H9 (cell line): ENCODE measurements around the gene ZSWIM1. TPM values are rescaled to one million over a fixed set of nuclear protein-coding genes. Genes with fewer than 3 reads are reported as not detected.

Source experiments
- DNase-seq: peaks from one replicate; pipeline ENCODE4 v3.0.0-alpha.2; 2017
- H2AFZ ChIP-seq: one replicate; pipeline ENCODE4 v1.6.1; 2013; ENCODE audit warnings: mild to moderate bottlenecking, low read length, control low read depth, moderate library complexity
- H2AK5ac ChIP-seq: 2 replicates; pipeline ENCODE4 v1.6.1; 2013; ENCODE audit warnings: low read length, control low read depth, mixed read lengths; ENCODE audit not compliant: insufficient read length
- H2BK120ac ChIP-seq: one replicate; pipeline ENCODE4 v1.6.1; 2013; ENCODE audit warnings: low read depth, mild to moderate bottlenecking, low read length, control low read depth, inconsistent platforms; ENCODE audit not compliant: poor library complexity, severe bottlenecking
- H2BK12ac ChIP-seq: 2 replicates; pipeline ENCODE4 v1.6.1; 2013; ENCODE audit warnings: low read length, control low read depth, mixed read lengths, low read depth; ENCODE audit not compliant: insufficient read length
- H2BK15ac ChIP-seq: 2 replicates; pipeline ENCODE4 v1.6.1; 2013; ENCODE audit warnings: low read depth, low read length, control low read depth
- H2BK20ac ChIP-seq: one replicate; pipeline ENCODE4 v1.6.1; 2013; ENCODE audit warnings: low read depth, mild to moderate bottlenecking, low read length, control low read depth, inconsistent platforms; ENCODE audit not compliant: poor library complexity, severe bottlenecking
- H2BK5ac ChIP-seq: 2 replicates; pipeline ENCODE4 v1.6.1; 2013; ENCODE audit warnings: low read length, control low read depth, mixed read lengths; ENCODE audit not compliant: insufficient read length
- H3K14ac ChIP-seq: 2 replicates; pipeline ENCODE4 v1.6.1; 2013; ENCODE audit warnings: low read length, control low read depth; ENCODE audit not compliant: insufficient read depth
- H3K18ac ChIP-seq: 2 replicates; pipeline ENCODE4 v1.6.1; 2013; ENCODE audit warnings: low read depth, mild to moderate bottlenecking, mixed read lengths, low read length, control low read depth; ENCODE audit not compliant: insufficient read length
- H3K23ac ChIP-seq: 2 replicates; pipeline ENCODE4 v1.6.1; 2013; ENCODE audit warnings: low read length, control low read depth, mixed read lengths, low read depth; ENCODE audit not compliant: insufficient read length
- H3K23me2 ChIP-seq: 2 replicates; pipeline ENCODE4 v1.6.1; 2013; ENCODE audit warnings: low read depth, mild to moderate bottlenecking, mixed read lengths, low read length, control low read depth; ENCODE audit not compliant: insufficient read length, poor library complexity, severe bottlenecking
- H3K27ac ChIP-seq: 2 replicates; pipeline ENCODE4 v1.5.1; 2013; ENCODE audit warnings: low read length, control low read depth, mixed read lengths, low read depth; ENCODE audit not compliant: insufficient read length
- H3K27me3 ChIP-seq: 2 replicates; pipeline ENCODE4 v1.6.1; 2013; ENCODE audit warnings: low read length, control low read depth, inconsistent platforms; ENCODE audit not compliant: insufficient read depth
- H3K4ac ChIP-seq: 2 replicates; pipeline ENCODE4 v1.6.1; 2013; ENCODE audit warnings: low read depth, mild to moderate bottlenecking, control low read depth, inconsistent platforms, low read length, moderate library complexity
- H3K4me1 ChIP-seq: 2 replicates; pipeline ENCODE4 v1.6.1; 2013; ENCODE audit warnings: low read length, control low read depth, inconsistent platforms; ENCODE audit not compliant: insufficient read depth
- H3K4me2 ChIP-seq: 2 replicates; pipeline ENCODE4 v1.6.1; 2013; ENCODE audit warnings: low read length, control low read depth, mixed read lengths; ENCODE audit not compliant: insufficient read length, insufficient read depth
- H3K56ac ChIP-seq: 2 replicates; pipeline ENCODE4 v1.6.1; 2013; ENCODE audit warnings: low read depth, mild to moderate bottlenecking, mixed read lengths, low read length, control low read depth; ENCODE audit not compliant: insufficient read length
- H3K79me1 ChIP-seq: 2 replicates; pipeline ENCODE4 v1.6.1; 2013; ENCODE audit warnings: low read depth, mild to moderate bottlenecking, moderate library complexity, low read length, control low read depth, inconsistent platforms; ENCODE audit not compliant: insufficient read depth, poor library complexity, severe bottlenecking
- H3K79me2 ChIP-seq: 2 replicates; pipeline ENCODE4 v1.6.1; 2013; ENCODE audit warnings: low read length, control low read depth, inconsistent platforms; ENCODE audit not compliant: insufficient read depth
- H3K9ac ChIP-seq: 2 replicates; pipeline ENCODE4 v1.6.1; 2013; ENCODE audit warnings: low read length, control low read depth, mixed read lengths; ENCODE audit not compliant: insufficient read length; ENCODE audit errors: extremely low read depth
- H3K9me3 ChIP-seq: one replicate; pipeline ENCODE4 v1.6.1; 2013; ENCODE audit warnings: low read depth, low read length, inconsistent platforms; ENCODE audit not compliant: control insufficient read depth
- H3T11ph ChIP-seq: one replicate; pipeline ENCODE4 v1.6.1; 2013; ENCODE audit warnings: mild to moderate bottlenecking, low read length, control low read depth, inconsistent platforms
- H4K20me1 ChIP-seq: one replicate; pipeline ENCODE4 v1.6.1; 2013; ENCODE audit not compliant: control insufficient read depth, insufficient read length, insufficient read depth
- H4K5ac ChIP-seq: 2 replicates; pipeline ENCODE4 v1.6.1; 2013; ENCODE audit warnings: low read depth, mild to moderate bottlenecking, mixed read lengths, low read length, control low read depth; ENCODE audit not compliant: insufficient read length
- H4K8ac ChIP-seq: replicated peaks from 2 replicates; pipeline ENCODE4 v1.6.1; 2013; ENCODE audit warnings: low read length, control low read depth, mixed read lengths, low read depth; ENCODE audit not compliant: insufficient read length
- H4K91ac ChIP-seq: 2 replicates; pipeline ENCODE4 v1.6.1; 2013; ENCODE audit warnings: low read depth, mild to moderate bottlenecking, moderate library complexity, mixed read lengths, low read length, control low read depth; ENCODE audit not compliant: insufficient read length
- H3K27ac Mint-ChIP-seq, 3 experiments: 2 replicates in 2 of 3; 3 replicates in 1 of 3; pipeline ENCODE4 v1.8.0; 2020 to 2021; ENCODE audit warnings: mixed read lengths in 3 of 3, mild to moderate bottlenecking in 1 of 3, moderate library complexity in 1 of 3
- H3K27me3 Mint-ChIP-seq: 2 replicates; pipeline ENCODE4 v1.8.0; 2021; ENCODE audit warnings: low read depth, mild to moderate bottlenecking, moderate library complexity, mixed read lengths
- H3K36me3 Mint-ChIP-seq, 3 experiments: 2 replicates in 2 of 3; 3 replicates in 1 of 3; pipeline ENCODE4 v1.8.0; 2020 to 2021; ENCODE audit warnings: low read depth in 3 of 3, mixed read lengths in 3 of 3; ENCODE audit not compliant: insufficient read depth in 1 of 3
- H3K4me1 Mint-ChIP-seq, 2 experiments: 2 replicates each; pipeline ENCODE4 v1.8.0; 2020; ENCODE audit warnings: mixed read lengths in 2 of 2
- H3K4me3 Mint-ChIP-seq, 2 experiments: 2 replicates in 1 of 2; 3 replicates in 1 of 2; pipeline ENCODE4 v1.8.0; 2020 to 2021; ENCODE audit warnings: mild to moderate bottlenecking in 2 of 2, mixed read lengths in 2 of 2, moderate library complexity in 1 of 2
- H3K9me3 Mint-ChIP-seq, 2 experiments: 2 replicates in 1 of 2; 3 replicates in 1 of 2; pipeline ENCODE4 v1.8.0; 2020; ENCODE audit warnings: mild to moderate bottlenecking in 2 of 2, mixed read lengths in 2 of 2, moderate library complexity in 1 of 2
- CTCF ChIP-seq: fragments of 200-600 bp; sonication (generic); conservative IDR thresholded peaks from 3 replicates; pipeline ENCODE4 v1.8.0; 2021; ENCODE audit warnings: antibody characterized with exemption, mild to moderate bottlenecking
- WGBS: extraction: QIAGEN DNeasy Blood & Tissue Kit; methylation state at CpG from one replicate; pipeline ENCODE4 v1.1.7; 2013; ENCODE audit warnings: missing lambda C conversion rate, low lambda C conversion rate, mixed read lengths; ENCODE audit not compliant: insufficient read length; ENCODE audit errors: extremely low coverage; 5-methylcytosine and 5-hydroxymethylcytosine counted together
- total RNA-seq: library from RNA; stranded (reverse); gene quantifications from 2 replicates; pipeline ENCODE4 v1.2.1, GENCODE V29; 2021

ZSWIM1 gene
- total RNA-seq, 1 experiment from 2014 or later: 13.0 TPM

DNA sequence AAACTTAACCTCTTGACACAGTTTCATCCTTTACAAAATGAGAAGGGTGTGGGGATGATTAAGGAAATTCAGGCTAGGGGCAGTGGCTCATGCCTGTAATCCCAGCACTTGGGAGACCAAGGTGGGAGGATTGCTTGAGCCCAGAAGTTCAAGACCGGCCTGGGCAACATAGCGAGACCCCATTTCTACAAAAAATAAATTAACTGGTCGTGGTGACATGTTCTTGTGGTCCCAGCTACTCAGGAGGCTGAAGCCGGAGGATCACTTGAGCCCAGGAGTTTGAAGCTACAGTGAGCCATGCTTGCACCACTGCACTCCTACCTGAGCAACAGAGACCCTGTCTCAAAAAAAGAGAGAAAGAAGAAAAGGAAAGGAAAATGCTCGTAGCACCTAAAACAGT is 14.6 kb upstream of the ZSWIM1 start:
- no peaks in the 10 kb centered on the region for H3K4me1 Mint-ChIP-seq
- no peaks in the 10 kb centered on the region for H3K9me3 Mint-ChIP-seq
- H3K4me2 ChIP-seq: no peak overlapping the region
- H3K4ac ChIP-seq: no peak overlapping the region
- H2BK5ac ChIP-seq: no peak overlapping the region
- no peak overlapping the region for H2AK5ac ChIP-seq
- DNase-seq: no peak
- WGBS: no CpG with 5 or more reads among the region's 5 CpGs
- TF ChIP-seq CTCF: no peak
- no peak overlapping the region for H2AFZ ChIP-seq
- H3T11ph ChIP-seq: no peak overlapping the region
- H3K4me1 ChIP-seq: no peaks in the 10 kb centered on the region
- H3K79me2 ChIP-seq: no peaks in the 10 kb centered on the region
- no peaks in the 10 kb centered on the region for H3K27me3 Mint-ChIP-seq
- no peak overlapping the region; a peak in 1 of 7 replicates for H3K27ac Mint-ChIP-seq
- H3K79me1 ChIP-seq: no peaks in the 10 kb centered on the region
- no peak overlapping the region for H2BK12ac ChIP-seq
- no peak overlapping the region for H4K8ac ChIP-seq
- H2BK120ac ChIP-seq: no peak overlapping the region
- H2BK15ac ChIP-seq: no peak overlapping the region
- no peaks in the 10 kb centered on the region for H3K9me3 ChIP-seq
- H3K36me3 Mint-ChIP-seq: peaks cover 0 to 4% (median 0%) of the 10 kb centered on the region in 3 experiments; a peak in 1 of 7 replicates
- no peak overlapping the region for H2BK20ac ChIP-seq
- H3K18ac ChIP-seq: no peak overlapping the region
- no peaks in the 10 kb centered on the region for H3K27me3 ChIP-seq
- no peak overlapping the region for H3K14ac ChIP-seq
- no peak overlapping the region for H3K4me3 Mint-ChIP-seq
- H3K27ac ChIP-seq: no peak overlapping the region
- H3K56ac ChIP-seq: no peak overlapping the region
- H3K23me2 ChIP-seq: no peaks in the 10 kb centered on the region
- H4K5ac ChIP-seq: no peak overlapping the region
- H4K20me1 ChIP-seq: no peaks in the 10 kb centered on the region
- no peak overlapping the region for H4K91ac ChIP-seq
- H3K23ac ChIP-seq: no peak overlapping the region
- no peak overlapping the region for H3K9ac ChIP-seq
